Adrenal gland (tissue), 19 donors: ENCODE data around the gene SPATA6. TPM values are rescaled to one million over a fixed set of nuclear protein-coding genes. Genes with fewer than 3 reads are reported as not detected.
"Not testable (repeated sequence)": the region's sequence is repeated elsewhere in the genome, so short reads cannot be mapped to it uniquely, and the experiment has no call there.

ENCODE experiments used
- DNase-seq, 7 donors: peaks; one replicate each; pipeline ENCODE4 v3.0.0-alpha.2; 2019 to 2020
- H3K27ac ChIP-seq, 5 donors: fragments of 200-600 bp; sonication (generic) in 4 of 5; 1 replicate in 3 of 5; 2 replicates in 2 of 5; pipeline versions ENCODE4 v1.5.1 to v1.8.0; 2016 to 2020; ENCODE audit warnings: mild to moderate bottlenecking in 1 of 5
- H3K27me3 ChIP-seq: fragments of 200-600 bp; 2 replicates; pipeline ENCODE4 v1.8.0; 2021
- H3K36me3 ChIP-seq, 2 donors: fragments of 200-600 bp; replicated peaks in 1 of 2; 1 replicate in 1 of 2; 2 replicates in 1 of 2; pipeline versions ENCODE4 v1.5.1 to v1.8.0; 2018 to 2022
- H3K4me1 ChIP-seq, 2 donors: fragments of 200-600 bp; replicated peaks in 1 of 2; 1 replicate in 1 of 2; 2 replicates in 1 of 2; pipeline versions ENCODE4 v1.5.1 to v1.8.0; 2018 to 2021
- H3K4me3 ChIP-seq, 4 donors: fragments of 200-600 bp; sonication (generic) in 3 of 4; one replicate each; pipeline ENCODE4 v1.5.1; 2016 to 2018
- H3K9me3 ChIP-seq, 3 donors: fragments of 200-600 bp; sonication (generic) in 1 of 3; replicated peaks in 1 of 3; 1 replicate in 2 of 3; 2 replicates in 1 of 3; pipeline versions ENCODE4 v1.5.1 to v1.8.0; 2016 to 2021
- CTCF ChIP-seq, 6 experiments: fragments of 450-650 bp in 4 of 6; fragments of 200-600 bp in 2 of 6; sonication (generic) in 1 of 6; IDR thresholded peaks; 1 replicate in 5 of 6; 2 replicates in 1 of 6; pipeline versions ENCODE4 v1.5.1 to v1.8.0; 2016 to 2021; ENCODE audit warnings: antibody characterized with exemption in 6 of 6, mild to moderate bottlenecking in 2 of 6, moderate library complexity in 1 of 6
- POLR2A ChIP-seq, 2 donors: fragments of 450-650 bp; IDR thresholded peaks; one replicate each; pipeline ENCODE4 v1.6.1; 2017; ENCODE audit warnings: antibody characterized with exemption in 2 of 2, mild to moderate bottlenecking in 2 of 2, moderate library complexity in 1 of 2
- WGBS, 4 donors: extraction: QIAGEN DNeasy Blood & Tissue Kit in 2 of 4; methylation state at CpG; one replicate each; pipeline versions ENCODE4 v1.1.5 to v1.1.7; 2013 to 2017; 5-methylcytosine and 5-hydroxymethylcytosine counted together
- intact Hi-C, 2 donors: fragments of 100-400 bp; cut with DNase I; formaldehyde crosslinking; loops; one replicate each; pipeline versions ENCODE4 v1.14.1 to v1.15.0; 2022 to 2023
- long read RNA-seq, 10 donors: library from polyadenylated mRNA in 3 of 10; unstranded in 2 of 10; stranded (forward) in 1 of 10; transcript quantifications; one replicate each; pipeline ENCODE4 v2.0.0 and lab custom pipeline, GENCODE V29; 2021 to 2026
- polyA plus RNA-seq, 3 donors: library from polyadenylated mRNA; stranded (reverse); fragments of 200-250 nt in 2 of 3; fragments of 350-450 nt in 1 of 3; fragmentation: Illumina TruSeq in 1 of 3; extraction: RNeasy Lipid Tissue Mini Kit (QIAGEN cat#74804) in 1 of 3; gene quantifications; one replicate each; pipeline ENCODE4 v1.2.3, GENCODE V29; 2013 to 2014
- total RNA-seq, 9 donors: library from RNA; depleted of rRNA in 4 of 9; stranded (reverse); fragments of >200 nt in 4 of 9; fragments of 120-200 nt in 1 of 9; fragmentation: NEBNext Ultra II Directional in 1 of 9; extraction: Animal tissue kit (Norgen Biotek cat#: 25700) in 1 of 9; gene quantifications; one replicate each; pipeline versions ENCODE4 v1.1.0 to v1.2.4, GENCODE V29; 2013 to 2023
- donor health status: healthy with polysubstance abuse.
- donor health status: Bipolar disorder and iron deficiency.
- donor health status: DM: yes; HTN: yes; CAD: no.
- donor health status: DM: no; HTN: no; CAD: no.
- donor health status: DM: no; HTN: no; CAD: no.
- donor health status: DM: yes; HTN: yes; CAD: no.

The SPATA6 gene
- 10 to 100 TPM; 12.2 to 54.3 (median 27.8) TPM for total RNA-seq
- 10 to 100 TPM in 1 of 3 donors, 1 to 10 TPM in 2; 7.3 to 12.0 (median 8.9) TPM for polyA plus RNA-seq
- long read RNA-seq, donor 1, partial matches to known transcripts, result 0 of 1 reads
- long read RNA-seq, donor 1, other reads (novel, unspliced or antisense), result 0 of 1 reads
- long read RNA-seq, donor 2, result 0 reads
- long read RNA-seq, donor 3, partial matches to known transcripts, result 0 of 1 reads
- long read RNA-seq, donor 3, other reads (novel, unspliced or antisense), result 0 of 1 reads
- long read RNA-seq, donor 4, full-length matches to known transcripts, result 1 of 11 reads
- long read RNA-seq, donor 4, partial matches to known transcripts, result 3 of 11 reads
- long read RNA-seq, donor 4, other reads (novel, unspliced or antisense), result 7 of 11 reads
- long read RNA-seq, donor 5, full-length matches to known transcripts, result 9 of 23 reads
- long read RNA-seq, donor 5, partial matches to known transcripts, result 6 of 23 reads
- long read RNA-seq, donor 5, other reads (novel, unspliced or antisense), result 8 of 23 reads
- long read RNA-seq, donor 6, full-length matches to known transcripts, result 1 of 8 reads
- long read RNA-seq, donor 6, partial matches to known transcripts, result 2 of 8 reads
- long read RNA-seq, donor 6, other reads (novel, unspliced or antisense), result 5 of 8 reads
- long read RNA-seq, donor 7, partial matches to known transcripts, result 0 of 1 reads
- long read RNA-seq, donor 7, other reads (novel, unspliced or antisense), result 0 of 1 reads
- long read RNA-seq, donor 8, full-length matches to known transcripts, result 2 of 2 reads
- long read RNA-seq, donor 8, partial matches to known transcripts, result 0 of 2 reads
- long read RNA-seq, donor 8, other reads (novel, unspliced or antisense), result 0 of 2 reads
- long read RNA-seq, donor 9, partial matches to known transcripts, result 0 of 1 reads
- long read RNA-seq, donor 9, other reads (novel, unspliced or antisense), result 0 of 1 reads
- long read RNA-seq, donor 10, result 0 reads

- TF ChIP-seq CTCF (IDR thresholded peaks at IDR 0.05) (peak in 2 of 6 experiments; percentile 4 to 20), POLR2A (IDR thresholded peaks at IDR 0.05) (peak; percentile 52 to 90)
- peak within 1 kb of the TSS; percentile 16 to 92 (median 65) for H3K4me3 ChIP-seq
- H3K9me3 ChIP-seq, result no peaks in the 10 kb centered on the region
- DNase-seq, result peak; percentile 98 to 100 (median 99)
- no peaks in the 10 kb centered on the region for H3K36me3 ChIP-seq
- intact Hi-C loops, result no loop called here
- no peaks in the 10 kb centered on the region for H3K27me3 ChIP-seq
- peaks cover 14 to 37% of the 10 kb centered on the region in 2 donors for H3K4me1 ChIP-seq
- 0 to 1% (median 0%) methylated on average over 12 to 73 of the region's 73 CpGs for WGBS, 4 donors
- H3K27ac ChIP-seq, result peak within 1 kb of the TSS; percentile 65 to 94 (median 80)
Observed at GRCh38 chr1:48471691-48472576, at the start of gene SPATA6. Gene SPATA6, minus strand, starts transcription at chr1:48472204. Its CDS starts 196 bp downstream, at chr1:48472008.

- H3K27ac ChIP-seq, H3K9me3 ChIP-seq, DNase-seq, H3K36me3 ChIP-seq, H3K27me3 ChIP-seq, H3K4me3 ChIP-seq, H3K4me1 ChIP-seq, intact Hi-C loops: not testable (repeated sequence)
- 86 to 98% (median 90%) methylated on average over 5 to 6 of the region's 6 CpGs for WGBS, 4 donors
Observed at GRCh38 chr1:48519896-48520295, 47.9 kb upstream of the SPATA6 start.

DNA sequence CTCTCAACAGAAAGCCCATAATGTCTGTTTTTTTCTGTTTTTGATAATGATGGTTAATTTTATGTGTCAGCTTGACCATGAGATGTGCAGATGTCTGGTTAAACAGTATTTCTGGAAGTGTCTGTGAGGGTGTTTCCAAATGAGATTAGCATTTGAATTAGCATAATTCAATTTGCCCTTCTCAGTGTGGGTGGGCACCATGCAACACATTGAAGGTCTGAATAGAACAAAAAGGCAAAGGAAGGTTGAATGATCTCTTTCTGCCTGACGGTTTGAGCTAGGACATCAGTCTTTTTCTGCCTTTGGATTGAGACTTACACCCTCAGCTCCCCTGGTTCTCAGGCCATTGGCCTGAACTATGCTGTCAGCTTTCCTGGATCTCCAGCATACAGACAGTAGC lies 34.9 kb upstream of the SPATA6 start:
- Histone ChIP-seq H3K27ac (no peak overlapping the region), H3K4me1 (no peaks in the 10 kb centered on the region), H3K36me3 (no peaks in the 10 kb centered on the region), H3K27me3 (no peaks in the 10 kb centered on the region), H3K9me3 (no peaks in the 10 kb centered on the region), H3K4me3 (no peak overlapping the region)
- TF ChIP-seq POLR2A (IDR thresholded peaks at IDR 0.05) (no peak), CTCF (IDR thresholded peaks at IDR 0.05) (no peak)
- whole genome bisulfite sequencing, 4 donors, result 0 to 26% (median 0%) methylated on average over 1 of the region's 1 CpG
- DNase-seq, result no peak
- intact Hi-C loops, result loop anchor here in 1 of 2 donors (10.0 kb wide), 1 partner anchor 152 kb away; no protein-coding TSS in a partner anchor
